ENCODE measurements around the gene RALGAPA1.
A peak's percentile ranks its signal among the peaks of the same experiment; 100 is the strongest.
"Not testable (repeated sequence)": the region's sequence is repeated elsewhere in the genome, so short reads cannot be mapped to it uniquely, and the experiment has no call there.

The RALGAPA1 gene

DNA sequence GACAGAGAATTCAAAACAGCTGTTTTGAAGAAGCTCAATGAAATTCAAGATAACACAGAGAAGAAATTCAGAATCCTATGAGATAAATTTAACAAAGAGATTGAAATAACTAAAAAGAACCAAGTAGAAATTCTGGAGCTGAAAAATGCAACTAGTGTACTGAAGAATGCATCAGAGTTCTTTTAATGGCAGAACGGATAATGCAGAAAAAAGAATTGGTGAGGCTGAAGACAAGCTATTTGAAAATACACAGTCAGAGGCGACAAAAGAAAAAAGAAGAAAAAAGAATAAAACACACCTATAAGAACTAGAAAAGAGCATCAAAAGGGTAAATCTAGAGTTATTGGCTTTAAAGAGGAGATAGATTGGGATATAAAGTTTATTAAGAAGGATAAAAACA, 171.8 kb downstream of the RALGAPA1 start:
- DNase-seq (ENCODE audit: insufficient read length, low spot score), result no peak
- no peak for FAIRE-seq

- FAIRE-seq, result no peak
- DNase-seq (ENCODE audit: insufficient read length, low spot score), result no peak
Observed at GRCh38 chr14:35632676-35633075, 176.4 kb downstream of the RALGAPA1 start.

GRCh38 chr14:35632271-35632670, 176.8 kb downstream of the RALGAPA1 start:
- FAIRE-seq (no peak), DNase-seq (ENCODE audit: insufficient read length, low spot score) (no peak)

GRCh38 chr14:35631071-35631805, 177.9 kb downstream of the RALGAPA1 start:
- FAIRE-seq (no peak), DNase-seq (ENCODE audit: insufficient read length, low spot score) (no peak)

DNA sequence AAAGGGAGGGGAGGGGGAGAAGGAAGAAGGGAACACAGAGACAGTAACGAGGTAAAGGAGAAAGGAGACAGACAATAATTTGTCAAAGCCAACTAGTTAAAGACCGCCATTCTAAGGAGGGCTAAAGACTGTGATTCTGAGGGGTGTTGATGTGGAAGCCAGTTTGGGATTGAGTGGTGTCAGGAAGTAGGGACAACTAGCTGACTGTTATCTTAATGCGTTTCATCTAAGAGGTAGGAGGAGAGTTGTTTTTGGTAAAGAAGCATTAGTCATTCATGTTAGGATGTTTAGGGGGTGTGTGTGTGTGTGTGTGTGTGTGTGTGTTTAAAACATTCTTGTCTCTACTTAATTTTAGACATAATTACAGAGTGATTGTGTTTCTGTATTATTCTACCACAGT, 180.1 kb downstream of the RALGAPA1 start:
- no peak for FAIRE-seq
- DNase-seq (ENCODE audit: insufficient read length, low spot score), result no peak

GRCh38 chr14:35626947-35627346, 182.1 kb downstream of the RALGAPA1 start:
- not testable (repeated sequence) for DNase-seq (ENCODE audit: insufficient read length, low spot score)
- peak; percentile 21 for FAIRE-seq

DNA sequence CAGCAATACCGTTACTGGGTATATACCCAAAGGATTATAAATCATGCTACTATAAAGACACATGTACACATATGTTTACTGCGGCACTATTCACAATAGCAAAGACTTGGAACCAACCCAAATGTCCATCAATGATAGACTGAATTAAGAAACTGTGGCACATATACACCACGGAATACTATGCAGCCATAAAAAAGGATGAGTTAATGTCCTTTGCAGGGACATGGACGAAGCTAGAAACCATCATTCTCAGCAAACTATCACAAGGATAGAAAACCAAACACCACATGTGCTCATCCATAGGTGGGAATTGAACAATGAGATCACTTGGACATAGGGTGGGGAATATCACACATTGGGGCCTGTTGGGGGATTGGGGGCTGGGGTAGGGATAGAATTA, 187.1 kb downstream of the RALGAPA1 start:
- FAIRE-seq; DNase-seq (ENCODE audit: insufficient read length, low spot score): not testable (repeated sequence)

DNA sequence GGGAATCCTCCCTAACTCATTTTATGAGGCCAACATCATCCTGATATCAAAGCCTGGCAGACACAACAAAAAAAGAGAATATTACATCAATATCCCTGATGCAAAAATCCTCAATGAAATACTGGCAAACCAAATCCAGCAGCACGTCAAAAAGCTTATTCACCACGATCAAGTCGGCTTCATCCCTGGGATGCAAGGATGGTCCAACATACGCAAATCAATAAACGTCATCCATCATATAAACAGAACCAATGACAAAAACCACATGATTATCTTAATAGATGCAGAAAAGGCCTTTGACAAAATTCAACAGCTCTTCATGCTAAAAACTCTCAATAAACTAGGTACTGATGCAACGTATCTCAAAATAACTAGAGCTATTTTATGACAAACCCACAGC, 189.1 kb downstream of the RALGAPA1 start:
- not testable (repeated sequence) for FAIRE-seq; DNase-seq (ENCODE audit: insufficient read length, low spot score)

- DNase-seq (ENCODE audit: insufficient read length, low spot score); FAIRE-seq: not testable (repeated sequence)
Observed at GRCh38 chr14:35619461-35619860, 189.6 kb downstream of the RALGAPA1 start.

DNA sequence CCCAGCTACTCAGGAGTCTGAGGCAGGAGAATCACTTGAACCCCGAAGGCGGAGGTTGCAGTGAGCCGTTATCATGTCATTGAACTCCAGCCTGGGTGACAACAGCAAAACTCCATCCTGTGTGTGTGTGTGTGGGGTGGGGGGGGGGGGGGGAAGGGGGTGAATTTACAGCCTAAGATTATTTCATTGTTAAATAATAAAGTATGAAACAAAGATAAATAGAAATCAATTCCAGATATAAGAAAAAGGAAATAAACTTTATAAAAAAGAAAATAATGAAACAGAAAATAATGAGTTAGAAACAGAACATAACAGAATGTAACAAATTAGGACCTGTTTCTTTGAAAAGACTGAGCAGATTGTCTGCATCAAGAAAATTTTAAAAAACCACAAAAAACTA, 191.6 kb downstream of the RALGAPA1 start:
- FAIRE-seq, result no peak

GRCh38 chr14:35607380-35607779, 201.7 kb downstream of the RALGAPA1 start:
- no peak for FAIRE-seq
- no peak for DNase-seq (ENCODE audit: insufficient read length, low spot score)

More for the DNA sequence above, 191.6 kb downstream of the RALGAPA1 start:
- no peak for DNase-seq (ENCODE audit: insufficient read length, low spot score)

- FAIRE-seq (no peak), DNase-seq (ENCODE audit: insufficient read length, low spot score) (no peak)
Observed at GRCh38 chr14:35600253-35600652, 208.8 kb downstream of the RALGAPA1 start.

- FAIRE-seq, result no peak
- no peak for DNase-seq (ENCODE audit: insufficient read length, low spot score)
Observed at GRCh38 chr14:35594616-35595015, 214.5 kb downstream of the RALGAPA1 start.

GRCh38 chr14:35587373-35587772, 221.7 kb downstream of the RALGAPA1 start:
- DNase-seq (ENCODE audit: insufficient read length, low spot score); FAIRE-seq: not testable (repeated sequence)

DNA sequence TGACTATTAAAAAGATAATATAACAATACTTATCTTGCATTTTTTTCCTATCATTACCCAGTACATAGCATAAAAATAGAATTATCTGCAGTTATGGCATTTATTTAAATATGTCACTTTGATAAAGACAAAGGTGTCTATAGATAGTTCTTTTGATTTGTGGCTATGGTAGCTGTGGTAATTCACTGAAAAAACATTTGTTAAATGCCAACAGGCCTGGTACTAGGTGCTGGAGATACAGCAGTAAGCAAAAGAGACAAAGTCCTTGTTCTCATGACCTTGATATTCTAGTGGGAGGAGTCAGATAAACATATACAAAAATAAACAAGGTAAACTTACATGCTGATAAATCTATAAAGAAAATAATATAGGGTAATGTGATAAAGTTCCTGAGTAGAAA, 230.5 kb downstream of the RALGAPA1 start:
- FAIRE-seq (no peak), DNase-seq (ENCODE audit: insufficient read length, low spot score) (no peak)

DNA sequence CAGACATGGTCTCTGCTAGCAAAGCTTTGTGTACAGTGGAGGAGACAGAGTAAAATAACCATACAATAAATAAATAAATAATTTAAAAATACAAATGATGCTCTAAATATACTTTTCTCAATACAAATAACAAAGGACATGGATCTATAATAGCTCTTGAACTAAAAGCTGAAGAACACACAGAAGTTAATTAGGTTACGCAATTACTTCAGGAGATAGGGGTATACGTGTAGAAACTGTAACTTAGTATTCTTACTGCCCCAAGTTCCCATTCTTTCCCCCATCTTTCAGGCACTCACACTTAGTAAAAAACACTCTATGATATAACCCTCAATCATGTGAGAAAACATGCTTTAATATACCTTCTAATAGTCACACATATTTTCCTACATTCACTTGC, 231.0 kb downstream of the RALGAPA1 start:
- no peak for DNase-seq (ENCODE audit: insufficient read length, low spot score)
- FAIRE-seq, result no peak

DNA sequence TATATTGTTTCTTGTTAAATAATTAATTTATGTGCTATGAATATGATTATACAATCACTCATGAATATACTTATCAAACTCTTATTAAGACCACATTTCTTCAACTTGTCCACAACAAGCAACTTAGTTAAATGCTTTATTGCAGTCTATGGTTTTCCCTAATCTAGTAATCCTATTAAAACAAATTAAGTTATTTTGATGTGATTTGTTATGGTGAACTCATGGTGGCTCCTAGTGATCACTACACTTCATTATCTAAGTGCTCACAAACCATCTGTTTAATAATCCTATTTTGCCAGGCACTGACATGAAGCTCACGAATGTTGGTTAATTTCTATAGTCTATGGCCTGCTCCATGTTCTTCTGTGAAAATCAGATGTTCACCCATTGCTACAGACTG, 232.2 kb downstream of the RALGAPA1 start:
- DNase-seq (ENCODE audit: insufficient read length, low spot score) (no peak), FAIRE-seq (no peak)

- FAIRE-seq (no peak), DNase-seq (ENCODE audit: insufficient read length, low spot score) (no peak)
Observed at GRCh38 chr14:35576260-35576659, 232.8 kb downstream of the RALGAPA1 start.

GRCh38 chr14:35573911-35574310, 235.2 kb downstream of the RALGAPA1 start:
- DNase-seq (ENCODE audit: insufficient read length, low spot score) (no peak), FAIRE-seq (no peak)

DNA sequence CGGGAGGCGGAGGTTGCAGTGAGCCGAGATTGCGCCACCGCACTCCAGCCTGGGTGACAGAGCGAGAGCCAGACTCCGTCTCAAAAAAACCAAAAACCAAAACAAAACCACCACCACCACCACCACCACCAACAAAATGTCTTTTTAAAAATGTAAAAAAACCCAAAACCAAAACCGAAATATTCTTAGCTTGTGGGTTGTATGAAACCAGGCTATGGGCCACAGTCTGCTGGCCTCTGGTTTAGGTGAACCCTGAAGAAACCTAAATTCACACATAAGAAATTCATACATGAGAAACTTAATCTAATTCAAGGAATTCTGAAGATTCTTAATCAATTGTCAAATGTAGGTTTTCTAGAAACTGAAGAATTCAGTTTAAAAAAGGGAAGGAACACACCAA, 237.5 kb downstream of the RALGAPA1 start:
- DNase-seq (ENCODE audit: insufficient read length, low spot score), result no peak
- no peak for FAIRE-seq

- FAIRE-seq (no peak), DNase-seq (ENCODE audit: insufficient read length, low spot score) (no peak)
Observed at GRCh38 chr14:35565871-35566464, 243.1 kb downstream of the RALGAPA1 start.

- DNase-seq (ENCODE audit: insufficient read length, low spot score) (no peak), FAIRE-seq (no peak)
Observed at GRCh38 chr14:35558680-35559079, 250.4 kb downstream of the RALGAPA1 start.

All from GM19239 (cell line).